EL (cell line): ENCODE measurements around the gene MYO15B.

ENCODE experiments used
- DNase-seq: peaks from one replicate; pipeline ENCODE4 v3.0.0-alpha.2; 2016

MYO15B gene

GRCh38 chr17:75587675-75588595 is at the start of gene MYO15B:
Gene MYO15B, plus strand, starts transcription at chr17:75587800. Its CDS starts 258 bp downstream, at chr17:75588058.
- no peak for DNase-seq

- no peak for DNase-seq
These were observed 47.5 kb upstream of the MYO15B start for GRCh38 chr17:75539967-75540729.

- no peak for DNase-seq
These were observed 46.6 kb upstream of the MYO15B start for GRCh38 chr17:75540923-75541503.

GRCh38 chr17:75542229-75542628 is 45.4 kb upstream of the MYO15B start:
- DNase-seq, result no peak

- no peak for DNase-seq
These were observed 44.8 kb upstream of the MYO15B start for GRCh38 chr17:75542728-75543336.

GRCh38 chr17:75544250-75544649 is 43.4 kb upstream of the MYO15B start:
- no peak for DNase-seq

- no peak for DNase-seq
These were observed 41.4 kb upstream of the MYO15B start for GRCh38 chr17:75546181-75546580.

GRCh38 chr17:75547091-75547490 is 40.5 kb upstream of the MYO15B start:
- DNase-seq, result no peak

- DNase-seq, result no peak
These were observed 38.8 kb upstream of the MYO15B start for GRCh38 chr17:75548813-75549212.

- DNase-seq, result no peak
These were observed 38.1 kb upstream of the MYO15B start for GRCh38 chr17:75549246-75550138.

GRCh38 chr17:75550139-75550465 is 37.5 kb upstream of the MYO15B start:
- no peak for DNase-seq

- no peak for DNase-seq
These were observed 36.3 kb upstream of the MYO15B start for GRCh38 chr17:75551266-75551665.

- peak; percentile 53 for DNase-seq
These were observed 34.9 kb upstream of the MYO15B start for GRCh38 chr17:75552425-75553294.

GRCh38 chr17:75553295-75554110 is 34.1 kb upstream of the MYO15B start:
- no peak for DNase-seq

- DNase-seq, result no peak
These were observed 31.9 kb upstream of the MYO15B start for GRCh38 chr17:75555679-75556153.

- peak; percentile 82 for DNase-seq
These were observed 30.3 kb upstream of the MYO15B start for GRCh38 chr17:75557075-75557851.

GRCh38 chr17:75557852-75558665 is 29.5 kb upstream of the MYO15B start:
- DNase-seq, result no peak
